PC-3 (cell line): ENCODE measurements around the gene AHCYL2. TPM values are rescaled to one million over a fixed set of nuclear protein-coding genes. Genes with fewer than 3 reads are reported as not detected.

Source experiments
- ATAC-seq: fragments of 200-7000 bp; cut with Tn5 transposase; 2 replicates; pipeline ENCODE4 v1.9.1; 2020; ENCODE audit warnings: mild to moderate bottlenecking, moderate library complexity
- BruUV-seq: library from RNA; stranded (reverse); fragments of 400-500 nt; replicated peaks from 2 replicates; lab custom pipeline; 2021; lab: Mats Ljungman, UMichigan
- CTCF ChIA-PET: fragments of 300-600 bp; sonication (Branson Sonifier 250); formaldehyde crosslinking; loops from one replicate; lab custom pipeline; 2022; ENCODE audit warnings: antibody characterized with exemption; lab: Charles Lee
- POLR2A ChIA-PET: fragments of 300-600 bp; sonication (Branson Sonifier 250); formaldehyde crosslinking; loops from one replicate; lab custom pipeline; 2022; ENCODE audit warnings: antibody characterized with exemption; ENCODE audit not compliant: unreplicated experiment; lab: Charles Lee
- DNase-seq: peaks from one replicate; pipeline ENCODE4 v3.0.0-alpha.2; 2015
- H2AFZ ChIP-seq: fragments of 300-600 bp; sonication (generic); 2 replicates; pipeline ENCODE4 v1.6.0; 2016; ENCODE audit warnings: antibody characterized with exemption, low read length
- H3F3A ChIP-seq: fragments of 300-600 bp; sonication (generic); one replicate; pipeline ENCODE4 v1.6.0; 2017; ENCODE audit warnings: antibody characterized with exemption, low read length, control low read depth, mild to moderate bottlenecking; ENCODE audit not compliant: unreplicated experiment
- H3K27ac ChIP-seq: fragments of 300-600 bp; sonication (generic); 2 replicates; pipeline ENCODE4 v1.5.1; 2016; ENCODE audit warnings: mild to moderate bottlenecking, low read length
- H3K27me3 ChIP-seq: fragments of 300-600 bp; sonication (generic); 2 replicates; pipeline ENCODE4 v1.6.1; 2016; ENCODE audit warnings: low read length, mixed read lengths
- H3K36me3 ChIP-seq: fragments of 300-600 bp; sonication (generic); 2 replicates; pipeline ENCODE4 v1.6.1; 2016; ENCODE audit warnings: low read depth, mixed run types, low read length, mixed read lengths
- H3K4me1 ChIP-seq: fragments of 300-600 bp; sonication (generic); 2 replicates; pipeline ENCODE4 v1.5.1; 2016; ENCODE audit warnings: low read length; ENCODE audit not compliant: insufficient read depth
- H3K4me2 ChIP-seq: fragments of 300-600 bp; sonication (generic); 2 replicates; pipeline ENCODE4 v1.6.0; 2016; ENCODE audit warnings: low read length
- H3K4me3 ChIP-seq: fragments of 300-600 bp; sonication (generic); 2 replicates; pipeline ENCODE4 v1.5.1; 2016; ENCODE audit warnings: mild to moderate bottlenecking, low read length, mixed read lengths
- H3K79me2 ChIP-seq: fragments of 300-600 bp; sonication (generic); 2 replicates; pipeline ENCODE4 v1.6.1; 2017; ENCODE audit warnings: low read length, mixed read lengths
- H3K9ac ChIP-seq: fragments of 300-600 bp; sonication (generic); 2 replicates; pipeline ENCODE4 v1.6.0; 2016; ENCODE audit warnings: mild to moderate bottlenecking, low read length
- H3K9me2 ChIP-seq: fragments of 300-600 bp; sonication (generic); replicated peaks from 2 replicates; pipeline ENCODE4 v1.6.1; 2016; ENCODE audit warnings: mixed run types, low read length, mixed read lengths
- H3K9me3 ChIP-seq: fragments of 300-600 bp; sonication (generic); 2 replicates; pipeline ENCODE4 v1.6.1; 2016; ENCODE audit warnings: low read length, mixed read lengths
- H4K20me1 ChIP-seq: fragments of 300-600 bp; sonication (generic); 2 replicates; pipeline ENCODE4 v1.6.1; 2016; ENCODE audit warnings: low read length, mixed read lengths
- CTCF ChIP-seq: fragments of 300-600 bp; sonication (generic); conservative IDR thresholded peaks from 2 replicates; pipeline ENCODE4 v1.5.1; 2017; ENCODE audit warnings: antibody characterized with exemption, low read depth, mild to moderate bottlenecking, low read length
- EZH2 ChIP-seq: fragments of 300-600 bp; sonication (generic); IDR thresholded peaks from one replicate; pipeline ENCODE4 v1.6.1; 2017; ENCODE audit warnings: antibody characterized with exemption, mild to moderate bottlenecking, low read length; ENCODE audit not compliant: unreplicated experiment
- EZH2phosphoT487 ChIP-seq: fragments of 300-600 bp; sonication (generic); IDR thresholded peaks from 2 replicates; pipeline ENCODE4 v1.6.1; 2018; ENCODE audit warnings: mild to moderate bottlenecking, antibody characterized with exemption, low read length, borderline replicate concordance
- intact Hi-C: fragments of 100-400 bp; cut with micrococcal nuclease; formaldehyde crosslinking; loops from 2 replicates; pipeline ENCODE4 v1.9.0; 2023
- total RNA-seq: library from RNA; depleted of rRNA; stranded (reverse); fragments of >200 nt; gene quantifications from 2 replicates; pipeline ENCODE4 v1.2.3, GENCODE V29; 2014

Gene AHCYL2
- total RNA-seq, 1 experiment from 2014 or later, result 9.2 TPM

- Histone ChIP-seq H3F3A (no peaks in the 10 kb centered on the region), H3K79me2 (no peaks in the 10 kb centered on the region), H3K27ac (no peak overlapping the region), H3K9me3 (no peaks in the 10 kb centered on the region), H3K4me1 (no peaks in the 10 kb centered on the region), H4K20me1 (no peaks in the 10 kb centered on the region), H3K9ac (no peak overlapping the region), H3K9me2 (no peaks in the 10 kb centered on the region), H3K27me3 (no peaks in the 10 kb centered on the region), H3K4me2 (no peak overlapping the region), H3K4me3 (no peak overlapping the region), H3K36me3 (peaks cover 26% of the 10 kb centered on the region), H2AFZ (no peak overlapping the region)
- ATAC-seq (no peak), DNase-seq (no peak)
- ChIA-PET POLR2A (no interaction called here), CTCF (no interaction called here)
- TF ChIP-seq CTCF (no peak), EZH2 (no peak), EZH2phosphoT487 (no peak)
- intact Hi-C loops, result no loop called here
- BruUV-seq, result no TSS peak
Observed at GRCh38 chr7:129464194-129464593, 239.4 kb downstream of the AHCYL2 start.

GRCh38 chr7:129465080-129465479 lies 240.2 kb downstream of the AHCYL2 start:
- no peaks in the 10 kb centered on the region for H3K27me3 ChIP-seq
- no peak for TF ChIP-seq EZH2phosphoT487
- no peak for TF ChIP-seq EZH2
- no peak for TF ChIP-seq CTCF
- ChIA-PET CTCF (no interaction called here), POLR2A (no interaction called here)
- H3K79me2 ChIP-seq, result no peaks in the 10 kb centered on the region
- no peaks in the 10 kb centered on the region for H3K9me3 ChIP-seq
- H3K4me2 ChIP-seq, result no peak overlapping the region
- H3K4me3 ChIP-seq, result no peak overlapping the region
- no peaks in the 10 kb centered on the region for H4K20me1 ChIP-seq
- no peak overlapping the region for H2AFZ ChIP-seq
- no peak overlapping the region for H3K27ac ChIP-seq
- no peak overlapping the region for H3K9ac ChIP-seq
- DNase-seq (no peak), ATAC-seq (no peak)
- H3K4me1 ChIP-seq, result peaks cover 2% of the 10 kb centered on the region; the same call in 1 of the 2 replicates
- H3F3A ChIP-seq, result no peaks in the 10 kb centered on the region
- intact Hi-C loops, result no loop called here
- H3K9me2 ChIP-seq, result no peaks in the 10 kb centered on the region
- H3K36me3 ChIP-seq, result peaks cover 22% of the 10 kb centered on the region
- BruUV-seq, result no TSS peak

GRCh38 chr7:129466796-129467195 lies 242.0 kb downstream of the AHCYL2 start:
- Histone ChIP-seq H3K9ac (no peak overlapping the region), H3K36me3 (peaks cover 16% of the 10 kb centered on the region; the same call in 1 of the 2 replicates), H3K9me2 (no peaks in the 10 kb centered on the region), H3F3A (peaks cover 2% of the 10 kb centered on the region), H2AFZ (no peak overlapping the region), H3K4me3 (no peak overlapping the region), H3K4me2 (no peak overlapping the region), H3K27me3 (no peaks in the 10 kb centered on the region), H3K4me1 (peaks cover 19% of the 10 kb centered on the region), H4K20me1 (no peaks in the 10 kb centered on the region), H3K27ac (no peak overlapping the region), H3K79me2 (no peaks in the 10 kb centered on the region), H3K9me3 (no peaks in the 10 kb centered on the region)
- DNase-seq, result no peak
- intact Hi-C loops, result no loop called here
- POLR2A ChIA-PET, result no interaction called here
- TF ChIP-seq EZH2phosphoT487 (no peak), EZH2 (no peak)
- no TSS peak for BruUV-seq
- ATAC-seq, result no peak
- CTCF ChIA-PET, result no interaction called here
